Endothelial cell of umbilical vein (primary cell): ENCODE measurements around the gene ZNF668. TPM values are rescaled to one million over a fixed set of nuclear protein-coding genes. Genes with fewer than 3 reads are reported as not detected.

Experiments
- BruUV-seq: library from RNA; stranded (reverse); fragments of 400-500 nt; replicated peaks from 2 replicates; lab custom pipeline; 2021; lab: Mats Ljungman, UMichigan
- CTCF ChIA-PET: fragments of 300-600, 350-600 bp; sonication (Branson Sonifier 250); formaldehyde crosslinking; loops from one replicate; lab custom pipeline; 2021; ENCODE audit warnings: antibody characterized with exemption, inconsistent platforms; lab: Charles Lee
- POLR2A ChIA-PET: fragments of 300-600, 350-600 bp; sonication (Branson Sonifier 250); formaldehyde crosslinking; loops from one replicate; lab custom pipeline; 2021; ENCODE audit warnings: antibody characterized with exemption, inconsistent platforms; lab: Charles Lee
- DNase-seq: peaks from one replicate; pipeline ENCODE4 v3.0.0-alpha.2; 2011; ENCODE audit warnings: low read depth, low spot score
- FAIRE-seq: peaks from 2 replicates; lab custom pipeline; 2011; peaks lifted over from hg19 to GRCh38; lab: Jason Lieb, UNC
- H2AFZ ChIP-seq: 2 replicates; pipeline ENCODE4 v1.6.0; 2012; ENCODE audit warnings: low read depth, low read length, control low read depth, inconsistent platforms
- H3K27ac ChIP-seq: 2 replicates; pipeline ENCODE4 v1.5.1; 2011; ENCODE audit warnings: low read depth, mild to moderate bottlenecking, control low read depth, low read length, moderate library complexity; ENCODE audit not compliant: insufficient read depth
- H3K27me3 ChIP-seq, 2 experiments: 2 replicates each; pipeline versions ENCODE4 v1.6.0 to v1.6.1; 2011; ENCODE audit warnings: low read length in 2 of 2, mixed read lengths in 1 of 2; ENCODE audit not compliant: control insufficient read depth in 2 of 2, insufficient read depth in 2 of 2
- H3K36me3 ChIP-seq, 2 experiments: 2 replicates in 1 of 2; 3 replicates in 1 of 2; pipeline ENCODE4 v1.5.1; 2011; ENCODE audit warnings: low read length in 2 of 2, mild to moderate bottlenecking in 1 of 2, moderate library complexity in 1 of 2; ENCODE audit not compliant: control insufficient read depth in 2 of 2, insufficient read depth in 2 of 2; ENCODE audit errors: extremely low read depth in 1 of 2
- H3K4me1 ChIP-seq: 3 replicates; pipeline ENCODE4 v1.5.1; 2011; ENCODE audit warnings: mild to moderate bottlenecking, low read length; ENCODE audit not compliant: control insufficient read depth, insufficient read depth; ENCODE audit errors: extremely low read depth
- H3K4me2 ChIP-seq: 2 replicates; pipeline ENCODE4 v1.6.1; 2011; ENCODE audit warnings: low read length, control low read depth, mixed read lengths; ENCODE audit not compliant: insufficient read depth
- H3K4me3 ChIP-seq, 3 experiments: fragments of 200-600 bp in 1 of 3; sonication (generic), shearing (Covaris generic) in 1 of 3; replicated peaks in 1 of 3; 2 replicates each; pipeline ENCODE4 v1.5.1; 2011 to 2016; ENCODE audit warnings: control low read depth in 3 of 3, low read length in 3 of 3, mild to moderate bottlenecking in 2 of 3, inconsistent platforms in 1 of 3, low read depth in 1 of 3, moderate library complexity in 1 of 3; ENCODE audit not compliant: insufficient read depth in 1 of 3
- H3K79me2 ChIP-seq: 2 replicates; pipeline ENCODE4 v1.6.0; 2012; ENCODE audit warnings: low read length, inconsistent platforms; ENCODE audit not compliant: control insufficient read depth, insufficient read depth
- H3K9ac ChIP-seq: replicated peaks from 2 replicates; pipeline ENCODE3; 2011; ENCODE audit warnings: low read length, control low read depth; ENCODE audit not compliant: insufficient read depth; ENCODE audit errors: extremely low read depth
- H3K9me1 ChIP-seq: replicated peaks from 3 replicates; pipeline ENCODE4 v1.6.0; 2011; ENCODE audit warnings: mild to moderate bottlenecking, low read length; ENCODE audit not compliant: control insufficient read depth, insufficient read depth; ENCODE audit errors: extremely low read depth
- H3K9me3 ChIP-seq: replicated peaks from 2 replicates; pipeline ENCODE4 v1.5.1; 2012; ENCODE audit warnings: low read length, inconsistent platforms; ENCODE audit not compliant: control insufficient read depth, insufficient read depth
- H4K20me1 ChIP-seq: replicated peaks from 2 replicates; pipeline ENCODE3; 2011; ENCODE audit warnings: mild to moderate bottlenecking, low read length; ENCODE audit not compliant: control insufficient read depth, insufficient read depth; ENCODE audit errors: extremely low read depth
- EZH2 ChIP-seq: IDR thresholded peaks from 2 replicates; pipeline ENCODE4 v1.6.1; 2012; ENCODE audit warnings: borderline replicate concordance, low read depth, mild to moderate bottlenecking, moderate library complexity, low read length, inconsistent platforms; ENCODE audit not compliant: severe bottlenecking
- GATA2 ChIP-seq: IDR thresholded peaks from 2 replicates; pipeline ENCODE4 v1.7.0; 2011; ENCODE audit warnings: low read depth, mild to moderate bottlenecking, moderate library complexity, mixed read lengths, low read length; ENCODE audit not compliant: insufficient read length, insufficient read depth
- JUN ChIP-seq: IDR thresholded peaks from 2 replicates; pipeline ENCODE4 v1.6.1; 2011; ENCODE audit warnings: borderline replicate concordance, low read depth; ENCODE audit not compliant: insufficient read length, insufficient read depth
- MAX ChIP-seq: IDR thresholded peaks from 2 replicates; pipeline ENCODE4 v1.6.1; 2011; ENCODE audit not compliant: insufficient read depth, insufficient read length
- MYC ChIP-seq: IDR thresholded peaks from one replicate; pipeline ENCODE4 v1.6.1; 2011; ENCODE audit warnings: mild to moderate bottlenecking, low read depth, low read length
- POLR2AphosphoS5 ChIP-seq: IDR thresholded peaks from 2 replicates; pipeline ENCODE4 v1.6.1; 2012; ENCODE audit warnings: low read depth, mild to moderate bottlenecking, control low read depth, low read length, moderate library complexity; ENCODE audit not compliant: insufficient read depth
- dilution Hi-C: fragments of 300-500 bp; cut with MboI; formaldehyde crosslinking; loops from one replicate; pipeline ENCODE4 v1.15.0; 2019; ENCODE audit warnings: low sequenced_read_pairs; ENCODE audit not compliant: extremely low pct_ligation_motif_present
- intact Hi-C: fragments of 100-400 bp; cut with micrococcal nuclease; formaldehyde crosslinking; loops from one replicate; pipeline ENCODE4 v1.10.0; 2022
- polyA plus RNA-seq, 4 experiments: library from polyadenylated mRNA; depleted of rRNA in 3 of 4; stranded (reverse) in 3 of 4; unstranded in 1 of 4; fragments of >200 nt; gene quantifications; 2 replicates each; pipeline versions ENCODE4 v1.2.1 to v1.2.3, GENCODE V29; 2011 to 2012; ENCODE audit warnings: missing spikeins in 1 of 4
- total RNA-seq: library from RNA; stranded (reverse); gene quantifications from 2 replicates; pipeline ENCODE4 v1.2.3, GENCODE V29; 2021

The ZNF668 gene
- total and polyA plus RNA-seq, 2 donors (not counting 3 experiments of a cell fraction or from before 2014, with no cell fraction given): 11.8 to 13.3 TPM

DNA sequence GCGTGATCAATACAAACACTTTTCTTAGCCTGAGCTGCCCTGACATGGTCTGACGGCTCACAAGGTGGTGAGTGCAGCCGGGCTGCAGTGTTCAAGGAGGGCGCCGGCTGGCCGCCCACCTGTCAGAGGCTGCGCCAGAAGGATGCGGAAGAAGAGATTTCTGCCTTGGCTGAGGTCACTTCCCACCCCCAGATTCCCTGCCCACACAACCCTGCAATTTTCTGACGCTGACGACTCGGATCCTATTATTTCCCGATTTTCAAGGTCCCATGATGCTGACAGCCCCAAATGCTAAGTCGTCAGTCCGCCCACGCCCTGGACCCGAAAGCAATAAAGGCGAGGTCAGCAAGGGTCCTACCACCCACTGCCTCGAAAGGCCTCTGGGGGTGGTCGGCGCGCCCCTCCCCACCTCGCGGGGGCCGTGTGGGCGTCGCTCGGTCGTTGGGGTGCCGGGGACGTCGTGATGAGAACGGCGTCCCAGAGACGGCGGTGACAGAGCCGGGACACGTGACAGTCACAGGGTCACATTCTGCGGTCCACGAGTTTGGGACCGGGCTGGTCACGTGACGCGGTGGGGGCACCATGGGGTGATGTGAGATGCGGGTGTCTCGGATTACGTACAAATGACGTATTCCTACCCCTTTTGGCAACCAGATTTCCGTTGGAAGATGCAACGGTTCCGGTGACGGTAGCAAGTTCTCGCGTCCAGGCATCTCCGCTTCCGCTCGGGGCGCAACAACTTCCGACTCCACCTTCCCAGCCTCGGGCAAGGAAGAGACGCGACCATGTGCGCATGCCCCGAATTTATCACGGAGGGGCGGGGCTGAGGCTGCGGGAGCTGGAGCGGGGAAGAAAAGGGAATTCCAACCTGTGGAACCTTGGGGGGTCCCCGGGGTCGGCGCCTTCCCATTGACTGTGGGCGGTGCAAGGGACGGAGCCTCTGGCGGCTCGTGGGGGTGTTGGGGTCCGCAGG lies 41.0 kb downstream of the ZNF668 start, which contains the start of gene STX4:
TSS of gene STX4 (plus strand) at position 823 of the 973 bp plus-strand sequence. CDS start 248 bp downstream, outside the sequence.
- dilution Hi-C loops: no loop called here
- peaks cover 12% of the 10 kb centered on the region for H3K79me2 ChIP-seq
- peak; percentile 100 for FAIRE-seq
- BruUV-seq: TSS peak; percentile 38
- H3K9ac ChIP-seq: peak within 1 kb of the TSS; percentile 65
- peaks cover 11% of the 10 kb centered on the region for H3K4me1 ChIP-seq
- peaks cover 3% of the 10 kb centered on the region in 2 experiments for H3K36me3 ChIP-seq
- peak within 1 kb of the TSS; percentile 85 for H3K27ac ChIP-seq
- POLR2A ChIA-PET: interaction anchor here (0.7 to 1.0 kb wide), 2 partner anchors 41 to 840 kb away, joined by 3 to 5 read pairs; partner anchors contain the start of genes ZNF267, ZNF646 and ZNF668
- H3K9me1 ChIP-seq: no peaks in the 10 kb centered on the region
- no peaks in the 10 kb centered on the region for H4K20me1 ChIP-seq
- intact Hi-C loops: loop anchor here (1.0 to 2.0 kb wide), 5 partner anchors 41 to 426 kb away; partner anchors contain the start of genes ARMC5, KAT8, SETD1A and VKORC1
- no peaks in the 10 kb centered on the region for H3K9me3 ChIP-seq
- no peaks in the 10 kb centered on the region for H3K27me3 ChIP-seq
- peak within 1 kb of the TSS; percentile 63 to 75 (median 71) for H3K4me3 ChIP-seq
- H3K4me2 ChIP-seq: peak within 1 kb of the TSS; percentile 76
- DNase-seq: peak; percentile 94
- TF ChIP-seq GATA2 (no peak), EZH2 (no peak), JUN (no peak), MAX (peak; percentile 78), POLR2AphosphoS5 (peak; percentile 42), MYC (peak; percentile 18)
- H2AFZ ChIP-seq: peak within 1 kb of the TSS; percentile 91
- CTCF ChIA-PET: interaction anchor here (1.1 to 1.4 kb wide), 3 partner anchors 47 to 110 kb away, joined by 3 to 7 read pairs (median 6); partner anchors contain the start of gene HSD3B7
